Psoas muscle (tissue), 8 donors: ENCODE measurements around the gene MYB. TPM values are rescaled to one million over a fixed set of nuclear protein-coding genes. Genes with fewer than 3 reads are reported as not detected.

Source experiments
- ATAC-seq, 4 donors: fragments of 200-7000 bp; cut with Tn5 transposase; one replicate each; pipeline ENCODE4 v1.9.1; 2020; ENCODE audit warnings: moderate library complexity in 3 of 4, mild to moderate bottlenecking in 2 of 4
- DNase-seq, 2 donors: peaks; one replicate each; pipeline ENCODE4 v3.0.0-alpha.2; 2020
- H3K27ac ChIP-seq: fragments of 200-600 bp; one replicate; pipeline ENCODE4 v1.8.0; 2022
- H3K27me3 ChIP-seq, 3 donors: fragments of 200-600 bp in 1 of 3; one replicate each; pipeline versions ENCODE4 v1.6.1 to v1.8.0; 2013 to 2022; ENCODE audit warnings: low read length in 2 of 3, mild to moderate bottlenecking in 2 of 3, moderate library complexity in 1 of 3; ENCODE audit not compliant: insufficient read depth in 3 of 3
- H3K36me3 ChIP-seq, 2 donors: fragments of 200-600 bp in 1 of 2; one replicate each; pipeline versions ENCODE4 v1.6.1 to v1.8.0; 2013 to 2022; ENCODE audit warnings: low read depth in 1 of 2, mild to moderate bottlenecking in 1 of 2, moderate library complexity in 1 of 2; ENCODE audit not compliant: insufficient read depth in 1 of 2
- H3K4me1 ChIP-seq: fragments of 200-600 bp; one replicate; pipeline ENCODE4 v1.8.0; 2022
- H3K4me3 ChIP-seq: fragments of 200-600 bp; one replicate; pipeline ENCODE4 v1.8.0; 2022; ENCODE audit warnings: mild to moderate bottlenecking
- H3K9me3 ChIP-seq: fragments of 200-600 bp; one replicate; pipeline ENCODE4 v1.8.0; 2022
- CTCF ChIP-seq: fragments of 200-600 bp; IDR thresholded peaks from one replicate; pipeline ENCODE4 v1.8.0; 2022; ENCODE audit warnings: antibody characterized with exemption
- WGBS, 3 donors: extraction: QIAGEN DNeasy Blood & Tissue Kit; methylation state at CpG; one replicate each; pipeline versions ENCODE4 v1.1.6 to v1.1.7; 2013; 5-methylcytosine and 5-hydroxymethylcytosine counted together
- intact Hi-C, 2 donors: fragments of 100-400 bp; cut with DNase I; formaldehyde crosslinking; loops; one replicate each; pipeline versions ENCODE4 v1.11.0 to v1.14.2; 2022
- polyA plus RNA-seq, 3 donors: library from polyadenylated mRNA; stranded (reverse); fragments of 200-250 nt; gene quantifications; one replicate each; pipeline ENCODE4 v1.2.3, GENCODE V29; 2013
- total RNA-seq, 4 donors: library from RNA; stranded (reverse); fragmentation: NEBNext Ultra II Directional in 2 of 4; extraction: Animal tissue kit (Norgen Biotek cat#: 25700) in 2 of 4; gene quantifications; one replicate each; pipeline versions ENCODE4 v1.2.1 to v1.2.4, GENCODE V29; 2021 to 2023
- donor health status: healthy with polysubstance abuse.
- donor health status: DM: no; HTN: no; CAD: no; lungs with moderate emphysema.
- donor health status: Bipolar disorder and iron deficiency.
- donor health status: healthy.
- donor health status: DM: yes; HTN: yes; CAD: no.
- donor health status: DM: no; HTN: no; CAD: no.
- donor health status: DM: no; HTN: no; CAD: no.
- donor health status: DM: yes; HTN: yes; CAD: no.

MYB gene
- total and polyA plus RNA-seq, 7 donors = 0.04 to 0.28 (median 0.05) TPM; not detected in 3

GRCh38 chr6:135229996-135230395 lies 48.9 kb downstream of the MYB start:
- Histone ChIP-seq H3K36me3 (no peaks in the 10 kb centered on the region), H3K9me3 (no peaks in the 10 kb centered on the region), H3K4me3 (no peak overlapping the region), H3K27me3 (no peaks in the 10 kb centered on the region), H3K27ac (no peak overlapping the region), H3K4me1 (no peaks in the 10 kb centered on the region)
- ATAC-seq (no peak), DNase-seq (no peak)
- TF ChIP-seq CTCF = no peak
- intact Hi-C loops = no loop called here
- 71 to 86% (median 78%) methylated on average over 2 of the region's 2 CpGs for WGBS, 3 donors

- Histone ChIP-seq H3K4me3 (no peak overlapping the region), H3K4me1 (no peaks in the 10 kb centered on the region), H3K27me3 (no peaks in the 10 kb centered on the region), H3K9me3 (no peaks in the 10 kb centered on the region), H3K27ac (no peak overlapping the region), H3K36me3 (no peaks in the 10 kb centered on the region)
- 75 to 82% (median 79%) methylated on average over 3 of the region's 3 CpGs for WGBS, 3 donors
- no peak for TF ChIP-seq CTCF
- ATAC-seq (no peak), DNase-seq (no peak)
- intact Hi-C loops = no loop called here
These were observed 49.8 kb downstream of the MYB start for GRCh38 chr6:135230711-135231468.

GRCh38 chr6:135231469-135231844 lies 50.3 kb downstream of the MYB start:
- no peaks in the 10 kb centered on the region for H3K27me3 ChIP-seq
- intact Hi-C loops = no loop called here

GRCh38 chr6:135233686-135234491 lies 52.8 kb downstream of the MYB start:
- 63 to 69% (median 66%) methylated on average over 5 of the region's 5 CpGs for WGBS, 3 donors
- H3K36me3 ChIP-seq = no peaks in the 10 kb centered on the region
- intact Hi-C loops = no loop called here
- no peak for DNase-seq
- no peaks in the 10 kb centered on the region for H3K27me3 ChIP-seq
- no peaks in the 10 kb centered on the region for H3K9me3 ChIP-seq
- ATAC-seq = no peak
- no peaks in the 10 kb centered on the region for H3K4me1 ChIP-seq
- TF ChIP-seq CTCF = no peak
- H3K27ac ChIP-seq = no peak overlapping the region
- H3K4me3 ChIP-seq = no peak overlapping the region

More at GRCh38 chr6:135231469-135231844, 50.3 kb downstream of the MYB start:
- no peak for ATAC-seq
- Histone ChIP-seq H3K36me3 (no peaks in the 10 kb centered on the region), H3K4me1 (no peaks in the 10 kb centered on the region), H3K9me3 (no peaks in the 10 kb centered on the region), H3K27ac (no peak overlapping the region), H3K4me3 (no peak overlapping the region)
- DNase-seq = no peak
- WGBS, 3 donors = 87 to 100% (median 97%) methylated on average over 1 of the region's 1 CpG
- TF ChIP-seq CTCF = no peak
